ENCODE data around the gene TXNDC11. TPM values are rescaled to one million over a fixed set of nuclear protein-coding genes. Genes with fewer than 3 reads are reported as not detected.

The TXNDC11 gene
- polyA plus RNA-seq, 2 of the 4 experiments (the other 2 are of a cell fraction), result 22.7 to 42.4 TPM

DNA sequence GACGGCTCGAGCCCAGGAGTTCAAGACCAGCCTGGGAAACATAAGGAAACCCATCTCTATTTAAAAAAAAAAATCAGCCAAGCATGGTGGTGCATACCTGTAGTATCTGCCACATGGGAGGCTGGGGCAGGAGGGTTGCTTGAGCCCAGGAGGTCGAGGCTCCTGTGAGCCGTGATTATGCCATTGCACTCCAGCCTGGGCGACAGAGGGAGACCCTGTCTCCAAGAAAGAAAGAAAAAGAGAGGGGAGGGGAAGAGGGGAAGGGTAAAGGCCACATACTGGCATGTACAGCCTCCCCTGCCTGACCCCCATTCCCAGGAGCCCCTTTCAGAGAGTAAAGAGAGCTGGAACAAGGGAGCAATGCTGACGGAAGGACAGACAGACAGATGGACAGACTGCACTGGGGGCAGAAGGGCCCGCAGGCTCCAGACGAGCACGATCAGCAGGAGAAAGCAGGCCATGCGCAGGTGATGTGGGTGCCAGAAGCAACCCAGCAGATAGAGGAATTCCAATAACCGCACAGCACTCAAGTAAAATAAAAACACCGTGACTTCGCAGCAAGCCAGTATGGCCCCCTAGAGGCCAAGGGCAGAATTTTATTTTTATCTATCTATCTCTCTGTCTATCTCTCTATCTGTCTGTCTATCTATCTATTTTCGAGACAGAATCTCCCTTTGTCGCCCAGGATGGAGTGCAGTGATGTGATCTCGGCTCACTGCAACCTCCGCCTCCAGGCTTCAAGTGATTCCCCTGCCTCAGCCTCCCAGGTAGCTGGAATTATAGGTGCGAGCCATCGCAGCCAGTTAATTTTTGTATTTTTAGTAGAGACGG is 101.5 kb downstream of the TXNDC11 start (continued):
- no peak for TF ChIP-seq POLR2AphosphoS2 (conservative IDR thresholded peaks at IDR 0.05; ENCODE audit: low read length)
- TF ChIP-seq HEYL (CRISPR knock-in tag; IDR thresholded peaks at IDR 0.05), result peak; percentile 53
- peak; percentile 90 for TF ChIP-seq FOSB (CRISPR knock-in tag; IDR thresholded peaks at IDR 0.05)
- TF ChIP-seq CHD2 (IDR thresholded peaks at IDR 0.05; ENCODE audit: low read length, partially characterized antibody), result no peak
- no peak for TF ChIP-seq EHMT2 (IDR thresholded peaks at IDR 0.05; ENCODE audit: low read depth)
- TF ChIP-seq, protein P1, sequence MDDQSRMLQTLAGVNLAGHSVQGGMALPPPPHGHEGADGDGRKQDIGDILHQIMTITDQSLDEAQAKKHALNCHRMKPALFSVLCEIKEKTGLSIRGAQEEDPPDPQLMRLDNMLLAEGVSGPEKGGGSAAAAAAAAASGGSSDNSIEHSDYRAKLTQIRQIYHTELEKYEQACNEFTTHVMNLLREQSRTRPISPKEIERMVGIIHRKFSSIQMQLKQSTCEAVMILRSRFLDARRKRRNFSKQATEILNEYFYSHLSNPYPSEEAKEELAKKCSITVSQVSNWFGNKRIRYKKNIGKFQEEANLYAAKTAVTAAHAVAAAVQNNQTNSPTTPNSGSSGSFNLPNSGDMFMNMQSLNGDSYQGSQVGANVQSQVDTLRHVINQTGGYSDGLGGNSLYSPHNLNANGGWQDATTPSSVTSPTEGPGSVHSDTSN (IDR thresholded peaks at IDR 0.05), result no peak
- TF ChIP-seq, protein P2, sequence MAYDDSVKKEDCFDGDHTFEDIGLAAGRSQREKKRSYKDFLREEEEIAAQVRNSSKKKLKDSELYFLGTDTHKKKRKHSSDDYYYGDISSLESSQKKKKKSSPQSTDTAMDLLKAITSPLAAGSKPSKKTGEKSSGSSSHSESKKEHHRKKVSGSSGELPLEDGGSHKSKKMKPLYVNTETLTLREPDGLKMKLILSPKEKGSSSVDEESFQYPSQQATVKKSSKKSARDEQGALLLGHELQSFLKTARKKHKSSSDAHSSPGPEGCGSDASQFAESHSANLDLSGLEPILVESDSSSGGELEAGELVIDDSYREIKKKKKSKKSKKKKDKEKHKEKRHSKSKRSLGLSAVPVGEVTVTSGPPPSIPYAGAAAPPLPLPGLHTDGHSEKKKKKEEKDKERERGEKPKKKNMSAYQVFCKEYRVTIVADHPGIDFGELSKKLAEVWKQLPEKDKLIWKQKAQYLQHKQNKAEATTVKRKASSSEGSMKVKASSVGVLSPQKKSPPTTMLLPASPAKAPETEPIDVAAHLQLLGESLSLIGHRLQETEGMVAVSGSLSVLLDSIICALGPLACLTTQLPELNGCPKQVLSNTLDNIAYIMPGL (CRISPR knock-in tag; IDR thresholded peaks at IDR 0.05; ENCODE audit: borderline replicate concordance), result no peak
- TF ChIP-seq, protein P3, sequence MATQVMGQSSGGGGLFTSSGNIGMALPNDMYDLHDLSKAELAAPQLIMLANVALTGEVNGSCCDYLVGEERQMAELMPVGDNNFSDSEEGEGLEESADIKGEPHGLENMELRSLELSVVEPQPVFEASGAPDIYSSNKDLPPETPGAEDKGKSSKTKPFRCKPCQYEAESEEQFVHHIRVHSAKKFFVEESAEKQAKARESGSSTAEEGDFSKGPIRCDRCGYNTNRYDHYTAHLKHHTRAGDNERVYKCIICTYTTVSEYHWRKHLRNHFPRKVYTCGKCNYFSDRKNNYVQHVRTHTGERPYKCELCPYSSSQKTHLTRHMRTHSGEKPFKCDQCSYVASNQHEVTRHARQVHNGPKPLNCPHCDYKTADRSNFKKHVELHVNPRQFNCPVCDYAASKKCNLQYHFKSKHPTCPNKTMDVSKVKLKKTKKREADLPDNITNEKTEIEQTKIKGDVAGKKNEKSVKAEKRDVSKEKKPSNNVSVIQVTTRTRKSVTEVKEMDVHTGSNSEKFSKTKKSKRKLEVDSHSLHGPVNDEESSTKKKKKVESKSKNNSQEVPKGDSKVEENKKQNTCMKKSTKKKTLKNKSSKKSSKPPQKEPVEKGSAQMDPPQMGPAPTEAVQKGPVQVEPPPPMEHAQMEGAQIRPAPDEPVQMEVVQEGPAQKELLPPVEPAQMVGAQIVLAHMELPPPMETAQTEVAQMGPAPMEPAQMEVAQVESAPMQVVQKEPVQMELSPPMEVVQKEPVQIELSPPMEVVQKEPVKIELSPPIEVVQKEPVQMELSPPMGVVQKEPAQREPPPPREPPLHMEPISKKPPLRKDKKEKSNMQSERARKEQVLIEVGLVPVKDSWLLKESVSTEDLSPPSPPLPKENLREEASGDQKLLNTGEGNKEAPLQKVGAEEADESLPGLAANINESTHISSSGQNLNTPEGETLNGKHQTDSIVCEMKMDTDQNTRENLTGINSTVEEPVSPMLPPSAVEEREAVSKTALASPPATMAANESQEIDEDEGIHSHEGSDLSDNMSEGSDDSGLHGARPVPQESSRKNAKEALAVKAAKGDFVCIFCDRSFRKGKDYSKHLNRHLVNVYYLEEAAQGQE (IDR thresholded peaks at IDR 0.05), result no peak
- TF ChIP-seq, protein P4, sequence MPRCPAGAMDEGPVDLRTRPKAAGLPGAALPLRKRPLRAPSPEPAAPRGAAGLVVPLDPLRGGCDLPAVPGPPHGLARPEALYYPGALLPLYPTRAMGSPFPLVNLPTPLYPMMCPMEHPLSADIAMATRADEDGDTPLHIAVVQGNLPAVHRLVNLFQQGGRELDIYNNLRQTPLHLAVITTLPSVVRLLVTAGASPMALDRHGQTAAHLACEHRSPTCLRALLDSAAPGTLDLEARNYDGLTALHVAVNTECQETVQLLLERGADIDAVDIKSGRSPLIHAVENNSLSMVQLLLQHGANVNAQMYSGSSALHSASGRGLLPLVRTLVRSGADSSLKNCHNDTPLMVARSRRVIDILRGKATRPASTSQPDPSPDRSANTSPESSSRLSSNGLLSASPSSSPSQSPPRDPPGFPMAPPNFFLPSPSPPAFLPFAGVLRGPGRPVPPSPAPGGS (IDR thresholded peaks at IDR 0.05), result no peak
- TF ChIP-seq BHLHE40 (IDR thresholded peaks at IDR 0.05; ENCODE audit: low read depth, low read length), result no peak
- no peak for TF ChIP-seq ESRRA (IDR thresholded peaks at IDR 0.05; ENCODE audit: borderline replicate concordance, low read length)
- TF ChIP-seq NR3C1 (IDR thresholded peaks at IDR 0.05), result no peak
- no peak for TF ChIP-seq ZC3H11A (IDR thresholded peaks at IDR 0.05)
- no peak for TF ChIP-seq RFX5 (IDR thresholded peaks at IDR 0.05)
- no peak for TF ChIP-seq NPAS2 (CRISPR knock-in tag; IDR thresholded peaks at IDR 0.05; ENCODE audit: borderline replicate concordance)
- no peak for TF ChIP-seq JUNB (IDR thresholded peaks at IDR 0.05)
- no peak for TF ChIP-seq MAFK (IDR thresholded peaks at IDR 0.05; ENCODE audit: partially characterized antibody)
- TF ChIP-seq FOXS1 (CRISPR knock-in tag; IDR thresholded peaks at IDR 0.05), result peak; percentile 76
- no peak for TF ChIP-seq POLR2A (IDR thresholded peaks at IDR 0.05; ENCODE audit: low read length)
- no peak for TF ChIP-seq ZNF302 (CRISPR knock-in tag; IDR thresholded peaks at IDR 0.05)
- no peak for TF ChIP-seq RNF2 (IDR thresholded peaks at IDR 0.05; ENCODE audit: borderline replicate concordance, low read depth)

Data from A549 (cell line).